Hypothalamus (tissue), 51 donors: ENCODE results near the gene COMTD1.
"Not testable (repeated sequence)": the region's sequence is repeated elsewhere in the genome, so short reads cannot be mapped to it uniquely, and the experiment has no call there.

Experiments
- DNase-seq, 51 donors: peaks; one replicate each; lab custom pipeline; 2025; lab: John Stamatoyannopoulos, UW

COMTD1 gene

GRCh38 chr10:75226095-75226494 lies 9.7 kb downstream of the COMTD1 start:
- DNase-seq: no peak

GRCh38 chr10:75223507-75223906 lies 12.2 kb downstream of the COMTD1 start:
- no peak for DNase-seq

GRCh38 chr10:75221492-75221891 lies 14.3 kb downstream of the COMTD1 start:
- DNase-seq: not testable (repeated sequence)

- no peak for DNase-seq
Observed at GRCh38 chr10:75220274-75220673, 15.5 kb downstream of the COMTD1 start.

GRCh38 chr10:75212343-75212742 lies 23.4 kb downstream of the COMTD1 start:
- DNase-seq: no peak

GRCh38 chr10:75211007-75211691 lies 24.6 kb downstream of the COMTD1 start:
- DNase-seq: peak in 4 of 51 donors; percentile 34 to 68 (median 58)

GRCh38 chr10:75210282-75211006 lies 25.3 kb downstream of the COMTD1 start, which contains the start of gene VDAC2:
TSS of gene VDAC2 (plus strand) at chr10:75210796. CDS start at chr10:75211159, 363 bp downstream.
- peak; percentile 65 to 100 (median 90) for DNase-seq

- peak in 37 of 51 donors; percentile 9 to 89 (median 62) for DNase-seq
Observed at GRCh38 chr10:75209921-75210281, 25.9 kb downstream of the COMTD1 start.

GRCh38 chr10:75209086-75209920 lies 26.5 kb downstream of the COMTD1 start:
- no peak for DNase-seq

GRCh38 chr10:75208181-75208580 lies 27.6 kb downstream of the COMTD1 start:
- no peak for DNase-seq

GRCh38 chr10:75207857-75208144 lies 28.0 kb downstream of the COMTD1 start:
- DNase-seq: no peak

- no peak for DNase-seq
Observed at GRCh38 chr10:75207079-75207856, 28.5 kb downstream of the COMTD1 start.

GRCh38 chr10:75206638-75207037 lies 29.1 kb downstream of the COMTD1 start:
- not testable (repeated sequence) for DNase-seq

GRCh38 chr10:75205908-75206307 lies 29.8 kb downstream of the COMTD1 start:
- DNase-seq: no peak

GRCh38 chr10:75203724-75204123 lies 32.0 kb downstream of the COMTD1 start:
- DNase-seq: no peak

- not testable (repeated sequence) for DNase-seq
Observed at GRCh38 chr10:75203046-75203620, 32.6 kb downstream of the COMTD1 start.

GRCh38 chr10:75202321-75203045 lies 33.3 kb downstream of the COMTD1 start:
- no peak for DNase-seq

- DNase-seq: no peak
Observed at GRCh38 chr10:75201793-75202307, 33.9 kb downstream of the COMTD1 start.

GRCh38 chr10:75199949-75200348 lies 35.8 kb downstream of the COMTD1 start:
- DNase-seq: not testable (repeated sequence)
